GM19395 (cell line): Measurements from ENCODE around the gene DOK7.

Source experiments
- ATAC-seq: cut with Tn5 transposase; IDR thresholded peaks from one replicate; pipeline ENCODE4 v1.9.1; 2021; ENCODE audit warnings: mild to moderate bottlenecking, moderate library complexity; ENCODE audit not compliant: unreplicated experiment

Gene DOK7

GRCh38 chr4:3473996-3474765 lies 11.1 kb downstream of the DOK7 start:
- ATAC-seq: no peak

GRCh38 chr4:3475041-3475712 lies 12.1 kb downstream of the DOK7 start:
- ATAC-seq: no peak

- ATAC-seq: no peak
Observed at GRCh38 chr4:3475713-3476260, 12.7 kb downstream of the DOK7 start.

DNA sequence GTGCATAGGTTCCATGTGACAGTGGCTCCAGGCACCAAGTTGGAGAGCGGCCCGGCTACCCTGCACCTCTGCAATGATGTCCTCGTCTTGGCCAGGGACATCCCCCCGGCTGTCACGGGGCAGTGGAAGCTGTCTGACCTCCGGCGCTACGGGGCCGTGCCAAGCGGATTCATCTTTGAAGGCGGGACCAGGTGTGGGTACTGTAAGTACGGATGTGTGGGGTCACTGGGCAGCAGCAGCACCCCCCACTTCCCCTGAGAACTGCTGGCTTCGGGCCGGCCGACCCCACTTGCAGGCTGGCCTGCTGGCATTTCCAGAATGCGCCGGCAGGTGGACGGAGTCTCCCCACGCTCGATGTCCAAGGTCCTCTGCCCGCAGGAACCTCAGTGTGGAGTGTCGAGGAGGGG lies 13.2 kb downstream of the DOK7 start:
- no peak for ATAC-seq

- no peak for ATAC-seq
Observed at GRCh38 chr4:3476936-3477749, 14.0 kb downstream of the DOK7 start.

DNA sequence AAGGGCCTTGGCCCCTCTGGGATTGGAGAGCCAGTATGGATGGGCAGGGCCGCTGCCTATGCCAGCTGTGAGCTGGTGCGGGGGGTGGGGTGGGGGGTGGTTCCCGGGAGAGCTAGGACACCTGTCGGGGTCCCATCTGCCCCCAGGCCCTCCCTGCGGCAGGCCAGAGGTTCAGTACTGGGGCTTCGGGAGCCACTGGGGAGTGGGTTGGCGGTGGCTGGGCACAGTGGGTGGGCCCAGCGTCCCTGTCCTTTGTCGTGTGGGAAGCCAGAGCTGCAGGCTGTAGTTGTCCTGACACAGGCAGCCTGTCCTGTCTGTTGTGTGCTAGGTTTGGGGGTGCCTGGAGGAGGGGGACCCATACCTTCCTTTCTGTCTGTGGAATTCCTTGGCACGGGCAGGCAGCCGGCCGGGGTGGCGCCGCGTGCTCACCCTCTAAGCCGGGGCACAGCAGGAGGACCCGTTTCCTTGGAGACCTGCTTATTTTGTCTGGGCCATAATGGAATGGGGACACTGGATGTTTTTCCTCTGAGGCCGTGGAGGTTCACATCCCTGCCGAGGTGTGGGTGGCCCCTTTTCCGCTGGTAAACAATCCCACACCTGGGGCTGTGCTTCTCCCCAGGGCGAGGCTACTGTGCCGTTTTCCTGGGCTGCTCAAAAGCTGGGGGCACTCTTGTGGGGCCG lies 14.8 kb downstream of the DOK7 start:
- ATAC-seq: no peak

- ATAC-seq: no peak
Observed at GRCh38 chr4:3478446-3479357, 15.6 kb downstream of the DOK7 start.

GRCh38 chr4:3479358-3480101 lies 16.4 kb downstream of the DOK7 start:
- ATAC-seq: no peak

DNA sequence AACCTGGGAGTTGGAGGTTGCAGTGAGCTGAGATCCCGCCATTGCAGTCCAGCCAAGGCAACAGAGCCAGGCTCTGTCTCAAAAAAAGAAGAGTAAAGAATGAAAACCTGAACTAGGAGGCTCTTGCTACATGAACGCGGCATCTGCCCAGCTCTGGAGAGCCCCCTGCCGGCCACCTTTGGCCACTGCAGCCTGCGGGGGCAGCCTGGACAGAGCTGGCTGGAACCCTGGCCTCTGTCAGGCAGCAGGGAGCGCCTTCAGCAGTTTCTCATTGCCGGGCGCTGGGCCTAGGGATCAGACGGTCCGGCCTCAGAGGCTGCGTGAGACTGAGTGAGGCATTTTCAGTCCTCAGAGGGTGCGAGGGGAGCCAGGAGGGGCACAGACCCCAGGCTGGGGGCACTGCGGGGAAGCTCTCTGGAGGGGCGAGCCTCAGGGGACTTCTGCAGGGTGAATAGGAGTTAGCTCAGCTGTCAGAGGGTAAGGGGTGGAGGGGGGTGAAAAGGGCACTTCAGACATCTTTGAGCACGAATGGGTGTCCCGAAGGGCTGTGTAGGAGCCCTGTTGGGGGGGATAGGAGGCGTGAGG lies 17.5 kb downstream of the DOK7 start:
- ATAC-seq: peak; percentile 71

DNA sequence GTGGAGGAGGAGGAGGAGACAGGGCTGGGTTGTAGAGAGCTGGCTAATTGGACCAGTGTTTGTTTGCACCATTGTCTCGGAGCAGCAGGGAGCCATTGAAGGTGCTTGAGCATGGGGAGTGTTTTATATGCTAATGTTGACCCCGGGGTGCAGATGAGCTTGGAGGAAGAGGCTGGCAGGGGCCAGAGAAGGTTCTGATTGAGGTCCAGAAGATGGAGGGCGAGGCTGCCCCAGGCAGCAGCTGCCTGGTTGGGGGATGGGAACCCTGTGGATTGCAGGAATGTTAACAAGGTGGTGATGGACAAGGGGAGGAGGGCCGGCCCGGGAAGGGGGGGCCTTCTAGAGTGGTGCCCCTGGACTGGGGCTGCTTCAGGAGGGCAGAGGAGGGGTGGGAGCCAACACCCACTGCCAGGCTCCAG lies 18.0 kb downstream of the DOK7 start:
- no peak for ATAC-seq

DNA sequence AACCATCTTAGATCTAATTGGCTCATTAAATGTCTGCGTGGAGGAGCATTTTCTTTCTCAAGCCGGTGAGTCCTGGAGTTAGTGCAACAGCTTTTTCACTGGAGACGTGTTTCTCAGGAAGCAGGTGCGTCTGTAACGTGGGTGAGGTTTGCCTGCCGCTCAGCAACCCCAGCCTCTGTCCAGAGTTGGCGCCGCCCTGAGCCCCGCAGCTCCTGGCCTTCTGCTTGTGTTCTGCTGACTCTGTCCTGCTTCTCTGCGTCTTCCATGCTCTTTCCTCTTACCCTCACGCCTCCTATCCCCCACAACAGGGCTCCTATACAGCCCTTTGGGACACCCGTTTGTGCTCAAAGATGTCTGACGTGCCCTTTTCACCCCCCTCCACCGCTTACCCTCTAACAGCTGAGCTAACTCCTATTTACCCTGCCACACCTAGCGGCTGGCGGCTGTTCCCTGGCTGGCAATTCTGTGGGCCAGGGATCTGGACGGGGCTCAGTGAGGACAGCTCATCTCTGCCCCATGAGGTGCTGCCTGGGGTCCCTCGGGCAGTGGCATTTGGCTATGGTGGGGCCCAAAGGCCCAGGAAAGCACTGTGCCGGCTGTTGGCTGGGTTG lies 18.8 kb downstream of the DOK7 start:
- no peak for ATAC-seq

DNA sequence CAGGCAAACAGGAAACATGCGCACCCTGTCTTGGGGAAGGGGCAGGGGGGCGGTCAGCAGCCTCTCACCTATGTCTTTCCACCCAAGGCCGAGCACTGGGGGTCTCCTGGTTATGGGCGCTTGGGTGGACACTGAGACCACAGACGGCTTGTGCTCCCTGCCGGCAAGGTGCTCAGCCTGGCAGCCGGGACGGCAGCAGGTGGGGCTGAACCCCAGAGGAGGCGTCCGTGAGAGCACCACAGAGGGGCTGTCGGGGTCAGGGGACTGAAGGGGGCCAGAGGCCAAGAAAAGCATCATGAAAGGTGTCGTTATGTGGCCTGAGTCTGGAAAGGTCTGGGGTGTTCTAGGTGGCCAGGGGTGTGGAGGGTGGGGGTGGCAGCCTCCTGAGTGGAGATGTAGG lies 19.6 kb downstream of the DOK7 start:
- no peak for ATAC-seq

- no peak for ATAC-seq
Observed at GRCh38 chr4:3483471-3483921, 20.4 kb downstream of the DOK7 start.

DNA sequence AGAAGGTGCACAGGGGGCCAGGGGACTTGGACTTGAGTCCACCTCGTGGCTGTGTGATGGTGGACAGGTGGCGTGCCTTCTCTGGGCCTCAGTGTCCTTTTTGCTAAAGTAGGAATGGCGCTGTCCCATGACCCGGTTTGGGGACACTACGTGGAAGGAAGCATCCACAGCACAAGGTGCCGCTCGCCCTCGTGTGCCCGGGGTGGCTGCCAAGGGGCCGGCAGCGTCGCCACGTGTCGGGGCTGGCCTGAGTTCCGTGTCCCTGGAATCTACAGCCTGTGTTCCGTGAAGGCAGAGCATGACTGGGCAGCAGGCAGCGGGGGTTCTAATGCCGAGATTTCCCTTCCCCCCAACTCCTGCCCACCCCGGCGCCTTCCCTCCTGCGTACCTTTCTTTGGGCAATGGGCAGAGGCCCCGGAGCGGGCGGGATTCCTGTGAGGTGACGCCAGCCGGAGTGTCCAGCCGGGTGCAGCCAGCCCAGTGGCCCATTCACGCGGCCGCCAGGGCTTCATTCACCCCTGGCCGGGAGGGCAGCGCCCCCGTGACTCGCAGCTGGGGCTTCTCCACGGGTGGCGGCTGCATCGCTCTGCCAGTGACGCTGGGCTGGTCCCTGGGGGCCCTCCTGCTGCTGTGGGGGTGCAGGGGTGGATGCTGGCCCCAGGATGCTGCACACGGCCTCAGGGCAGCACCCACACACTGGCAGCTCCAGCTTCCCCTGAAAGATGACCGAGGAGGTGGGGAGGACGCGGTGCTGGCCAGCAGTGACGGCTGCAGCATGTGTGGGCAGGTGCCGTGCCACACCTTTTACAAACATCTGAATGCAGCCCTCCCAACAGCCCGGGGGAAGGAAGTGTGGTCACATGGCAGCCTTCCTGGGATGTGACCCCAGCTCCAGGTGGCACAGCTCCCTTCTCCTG lies 21.2 kb downstream of the DOK7 start:
- ATAC-seq: no peak

DNA sequence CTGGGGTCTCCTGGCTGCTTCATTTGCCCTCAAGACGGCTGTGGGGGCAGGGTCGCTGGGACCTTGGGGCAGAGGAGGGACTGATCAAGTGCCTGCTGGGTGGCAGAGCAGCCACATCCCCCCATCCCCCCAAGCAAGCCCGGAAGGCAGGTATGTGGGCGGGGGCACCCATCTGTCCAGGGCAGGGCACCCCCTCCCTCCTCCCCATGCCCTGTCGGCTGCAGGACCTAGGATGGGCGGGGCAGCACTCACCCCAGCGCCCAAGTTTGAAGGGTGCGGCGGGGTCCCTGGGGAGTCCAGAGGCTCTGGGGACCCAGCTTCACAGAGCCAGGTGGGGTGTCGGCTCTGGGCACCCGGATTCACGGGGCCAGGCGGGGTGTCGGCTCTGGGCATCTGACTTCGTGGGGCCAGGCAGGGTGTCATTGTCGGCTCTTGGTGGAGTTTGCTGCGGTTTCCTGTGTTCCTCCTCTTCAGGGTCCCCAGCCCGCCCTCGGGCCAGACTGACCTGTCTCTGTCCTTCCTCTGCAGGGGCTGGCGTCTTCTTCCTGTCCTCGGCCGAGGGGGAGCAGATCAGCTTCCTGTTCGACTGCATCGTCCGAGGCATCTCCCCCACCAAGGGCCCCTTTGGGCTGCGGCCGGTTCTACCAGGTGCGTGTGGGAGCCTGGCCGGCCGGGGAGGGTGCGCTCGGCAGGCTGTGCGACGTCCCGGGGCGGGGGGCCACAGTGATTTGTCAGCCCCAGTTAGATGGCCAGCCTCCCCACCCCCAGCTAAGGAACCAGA lies 22.1 kb downstream of the DOK7 start:
- ATAC-seq: no peak

DNA sequence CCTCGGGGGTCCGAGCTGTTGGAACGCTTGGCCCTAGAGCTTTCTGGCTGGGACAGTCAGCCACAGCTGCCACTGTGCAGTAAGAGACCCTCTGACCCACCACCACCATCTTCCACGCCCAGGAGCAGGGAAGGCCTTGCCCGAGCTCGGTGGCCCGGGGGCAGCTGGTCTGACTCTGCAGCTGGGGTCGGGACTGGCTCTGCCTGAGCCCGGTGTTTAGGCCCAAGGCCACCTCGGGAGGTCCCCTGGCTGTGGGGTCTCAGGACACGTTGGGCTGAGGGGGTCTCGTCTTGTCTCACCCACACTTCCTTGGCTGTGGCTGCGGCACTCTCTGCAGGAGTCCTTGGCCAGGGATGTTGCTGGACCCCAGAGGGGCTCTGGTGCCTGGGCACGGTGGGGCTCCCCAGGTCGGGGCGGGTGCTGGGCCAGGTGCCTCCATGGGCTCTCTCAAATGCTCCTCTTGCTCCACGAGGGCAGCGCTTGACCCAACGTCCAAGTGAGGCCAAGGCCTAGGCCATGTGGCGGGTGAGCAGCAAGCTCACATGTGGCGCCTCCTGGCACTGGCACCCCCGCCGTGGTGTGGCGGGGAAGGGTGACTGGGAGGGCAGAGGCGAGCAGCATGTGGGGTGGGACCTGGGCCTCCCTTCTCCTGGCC lies 22.9 kb downstream of the DOK7 start:
- ATAC-seq: no peak
